ENCODE measurements around the gene AK4.

The AK4 gene

GRCh38 chr1:65176056-65176450 is 28.1 kb downstream of the AK4 start:
- no peak for DNase-seq (ENCODE audit: low read depth in 2 of 2)

- no peak for DNase-seq (ENCODE audit: low read depth in 2 of 2)
These were observed 28.6 kb downstream of the AK4 start for GRCh38 chr1:65176591-65176990.

- peak; percentile 38 to 45 for DNase-seq (ENCODE audit: low read depth in 2 of 2)
These were observed 29.5 kb downstream of the AK4 start for GRCh38 chr1:65177457-65177856.

- no peak for DNase-seq (ENCODE audit: low read depth in 2 of 2)
These were observed 30.2 kb downstream of the AK4 start for GRCh38 chr1:65178235-65178634.

GRCh38 chr1:65179148-65179547 is 31.1 kb downstream of the AK4 start:
- DNase-seq (ENCODE audit: low read depth in 2 of 2): no peak

- DNase-seq (ENCODE audit: low read depth in 2 of 2): no peak
These were observed 33.0 kb downstream of the AK4 start for GRCh38 chr1:65180977-65181376.

GRCh38 chr1:65182658-65183268 is 34.8 kb downstream of the AK4 start:
- DNase-seq (ENCODE audit: low read depth in 2 of 2): no peak

GRCh38 chr1:65189576-65190115 is 41.6 kb downstream of the AK4 start:
- no peak for DNase-seq (ENCODE audit: low read depth in 2 of 2)

GRCh38 chr1:65190229-65190628 is 42.2 kb downstream of the AK4 start:
- no peak for DNase-seq (ENCODE audit: low read depth in 2 of 2)

- no peak for DNase-seq (ENCODE audit: low read depth in 2 of 2)
These were observed 45.2 kb downstream of the AK4 start for GRCh38 chr1:65193129-65193695.

- DNase-seq (ENCODE audit: low read depth in 2 of 2): peak; percentile 97 to 99
These were observed 47.8 kb downstream of the AK4 start for GRCh38 chr1:65195495-65196417.

GRCh38 chr1:65196926-65197325 is 48.9 kb downstream of the AK4 start:
- no peak for DNase-seq (ENCODE audit: low read depth in 2 of 2)

- no peak for DNase-seq (ENCODE audit: low read depth in 2 of 2)
These were observed 49.6 kb downstream of the AK4 start for GRCh38 chr1:65197636-65198035.

GRCh38 chr1:65198096-65198495 is 50.1 kb downstream of the AK4 start:
- DNase-seq (ENCODE audit: low read depth in 2 of 2): no peak

GRCh38 chr1:65200411-65200810 is 52.4 kb downstream of the AK4 start:
- DNase-seq (ENCODE audit: low read depth in 2 of 2): no peak

GRCh38 chr1:65206836-65207235 is 58.8 kb downstream of the AK4 start:
- DNase-seq (ENCODE audit: low read depth in 2 of 2): no peak

- DNase-seq (ENCODE audit: low read depth in 2 of 2): no peak
These were observed 59.3 kb downstream of the AK4 start for GRCh38 chr1:65207317-65207716.

GRCh38 chr1:65208563-65208973 is 60.6 kb downstream of the AK4 start:
- no peak for DNase-seq (ENCODE audit: low read depth in 2 of 2)

GRCh38 chr1:65209005-65209885 is 61.2 kb downstream of the AK4 start:
- no peak for DNase-seq (ENCODE audit: low read depth in 2 of 2)

- no peak for DNase-seq (ENCODE audit: low read depth in 2 of 2)
These were observed 62.3 kb downstream of the AK4 start for GRCh38 chr1:65210325-65210724.

GRCh38 chr1:65211331-65211730 is 63.3 kb downstream of the AK4 start:
- no peak for DNase-seq (ENCODE audit: low read depth in 2 of 2)

Data from fibroblast of skin of left biceps (primary cell).